HT-29 (cell line): ENCODE results near the gene ADAMTS13. TPM values are rescaled to one million over a fixed set of nuclear protein-coding genes. Genes with fewer than 3 reads are reported as not detected.

Experiments used
- DNase-seq: peaks from one replicate; pipeline ENCODE4 v3.0.0-alpha.2; 2015; ENCODE audit warnings: low spot score
- total RNA-seq: library from RNA; depleted of rRNA; stranded (reverse); fragments of >200 nt; shearing (Covaris generic); gene quantifications from 2 replicates; pipeline ENCODE4 v1.2.3, GENCODE V29; 2014; rRNA removed

Gene ADAMTS13
- total RNA-seq, 1 experiment from 2014 or later: 1.0 TPM

GRCh38 chr9:133507246-133507965 is 85.2 kb downstream of the ADAMTS13 start:
- no peak for DNase-seq

- DNase-seq: no peak
These were observed 85.9 kb downstream of the ADAMTS13 start for GRCh38 chr9:133508046-133508445.

Other genes starting within 250 kb of the ADAMTS13 start
- gene OBP2B, start 213.1 kb upstream of the ADAMTS13 start, total RNA-seq: not detected in 2 replicates
- gene ABO, start 147.2 kb upstream of the ADAMTS13 start, total RNA-seq: 3.1 and 4.8 TPM in 2 replicates
- gene SURF6, start 86.2 kb upstream of the ADAMTS13 start, total RNA-seq: 30.4 and 32.1 TPM in 2 replicates
- gene MED22, start 74.2 kb upstream of the ADAMTS13 start, total RNA-seq: 55.0 and 58.8 TPM in 2 replicates
- 2,195 and 2,237 TPM in 2 replicates for gene RPL7A, start 74.1 kb upstream of the ADAMTS13 start, total RNA-seq
- 27.7 and 32.7 TPM in 2 replicates for gene SURF1, start 65.9 kb upstream of the ADAMTS13 start, total RNA-seq
- 94.2 and 135 TPM in 2 replicates for gene SURF2, start 65.8 kb upstream of the ADAMTS13 start, total RNA-seq
- gene SURF4, start 46.3 kb upstream of the ADAMTS13 start, total RNA-seq: 297 and 299 TPM in 2 replicates
- not detected in 2 replicates for gene STKLD1, start 46.0 kb upstream of the ADAMTS13 start, total RNA-seq
- gene REXO4, start 4.4 kb upstream of the ADAMTS13 start, total RNA-seq: 30.7 and 32.3 TPM in 2 replicates
- gene CACFD1, start 37.6 kb downstream of the ADAMTS13 start, total RNA-seq: 48.0 and 59.5 TPM in 2 replicates
- 12.5 and 14.4 TPM in 2 replicates for gene SLC2A6, start 56.7 kb downstream of the ADAMTS13 start, total RNA-seq
- gene MYMK, start 102.6 kb downstream of the ADAMTS13 start, total RNA-seq: not detected in 2 replicates
- 0.16 and 0.25 TPM in 2 replicates for gene ADAMTSL2, start 112.3 kb downstream of the ADAMTS13 start, total RNA-seq
- gene FAM163B, start 187.0 kb downstream of the ADAMTS13 start, total RNA-seq: not detected in 2 replicates
- not detected in 2 replicates for gene DBH, start 214.0 kb downstream of the ADAMTS13 start, total RNA-seq